Uterus (tissue), 2 donors: ENCODE data around the gene IQCE.
"Not testable (repeated sequence)": the region's sequence is repeated elsewhere in the genome, so short reads cannot be mapped to it uniquely, and the experiment has no call there.

Experiments used
- POLR2A ChIP-seq, 2 donors: fragments of 450-650 bp; IDR thresholded peaks; one replicate each; pipeline ENCODE4 v1.6.1; 2016; ENCODE audit warnings: antibody characterized with exemption in 2 of 2, mild to moderate bottlenecking in 1 of 2, moderate library complexity in 1 of 2
- TF ChIP-seq, protein P1 (sequence below), 4 experiments: fragments of 200-600 bp in 2 of 4; fragments of 450-650 bp in 2 of 4; sonication (generic) in 2 of 4; IDR thresholded peaks; one replicate each; pipeline ENCODE4 v1.5.1; 2016 to 2019; ENCODE audit warnings: antibody characterized with exemption in 4 of 4, mild to moderate bottlenecking in 2 of 4, moderate library complexity in 1 of 4

DNA sequence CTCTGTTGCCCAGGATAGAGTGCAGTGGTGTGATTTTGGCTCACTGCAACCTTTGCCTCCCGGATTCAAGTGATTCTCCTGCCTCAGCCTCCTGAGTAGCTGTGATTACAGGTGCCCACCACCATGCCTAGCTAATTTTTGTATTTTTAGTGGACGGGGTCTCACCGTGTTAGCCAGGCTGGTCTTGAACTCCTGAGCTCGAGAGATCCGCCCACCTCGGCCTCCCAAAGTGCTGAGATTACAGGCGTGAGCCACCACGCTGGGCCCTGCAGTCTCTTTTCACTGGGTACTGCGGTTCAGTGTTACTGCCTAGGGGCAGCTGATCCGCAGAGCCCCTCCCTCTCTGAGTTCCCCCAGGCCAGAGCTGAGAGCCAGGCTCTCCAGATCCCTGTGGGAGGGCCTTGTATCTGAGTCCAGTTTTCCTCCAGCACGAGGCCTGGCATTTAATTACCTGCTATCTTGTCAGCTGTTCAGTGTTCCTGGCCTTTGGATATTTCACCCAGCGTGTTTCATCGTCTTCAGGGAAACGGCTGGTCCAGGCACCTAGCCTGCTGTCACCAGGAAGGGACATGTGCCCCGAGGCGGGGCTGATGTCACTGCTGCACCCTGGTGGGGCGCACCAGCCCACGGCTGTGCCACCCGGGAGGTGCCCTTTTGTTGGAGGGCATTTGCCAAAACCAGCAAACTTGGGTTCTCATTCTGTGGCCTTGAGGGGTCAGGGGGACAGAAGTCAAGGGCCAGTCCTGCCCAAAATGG is 22.7 kb upstream of the IQCE start:
- TF ChIP-seq, protein P1, sequence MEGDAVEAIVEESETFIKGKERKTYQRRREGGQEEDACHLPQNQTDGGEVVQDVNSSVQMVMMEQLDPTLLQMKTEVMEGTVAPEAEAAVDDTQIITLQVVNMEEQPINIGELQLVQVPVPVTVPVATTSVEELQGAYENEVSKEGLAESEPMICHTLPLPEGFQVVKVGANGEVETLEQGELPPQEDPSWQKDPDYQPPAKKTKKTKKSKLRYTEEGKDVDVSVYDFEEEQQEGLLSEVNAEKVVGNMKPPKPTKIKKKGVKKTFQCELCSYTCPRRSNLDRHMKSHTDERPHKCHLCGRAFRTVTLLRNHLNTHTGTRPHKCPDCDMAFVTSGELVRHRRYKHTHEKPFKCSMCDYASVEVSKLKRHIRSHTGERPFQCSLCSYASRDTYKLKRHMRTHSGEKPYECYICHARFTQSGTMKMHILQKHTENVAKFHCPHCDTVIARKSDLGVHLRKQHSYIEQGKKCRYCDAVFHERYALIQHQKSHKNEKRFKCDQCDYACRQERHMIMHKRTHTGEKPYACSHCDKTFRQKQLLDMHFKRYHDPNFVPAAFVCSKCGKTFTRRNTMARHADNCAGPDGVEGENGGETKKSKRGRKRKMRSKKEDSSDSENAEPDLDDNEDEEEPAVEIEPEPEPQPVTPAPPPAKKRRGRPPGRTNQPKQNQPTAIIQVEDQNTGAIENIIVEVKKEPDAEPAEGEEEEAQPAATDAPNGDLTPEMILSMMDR (IDR thresholded peaks at IDR 0.05): not testable (repeated sequence)
- not testable (repeated sequence) for TF ChIP-seq POLR2A (IDR thresholded peaks at IDR 0.05)
